Gastroesophageal sphincter (tissue), 4 donors: ENCODE measurements around the gene GSX2. TPM values are rescaled to one million over a fixed set of nuclear protein-coding genes. Genes with fewer than 3 reads are reported as not detected.
"Not testable (repeated sequence)": the region's sequence is repeated elsewhere in the genome, so short reads cannot be mapped to it uniquely, and the experiment has no call there.

Experiments used
- ATAC-seq: fragments of 150-250 bp; one replicate; pipeline ENCODE4 v1.9.1; 2016; ENCODE audit warnings: mild to moderate bottlenecking, moderate library complexity
- H3K27ac ChIP-seq, 4 donors: fragments of 200-600 bp; sonication (generic) in 3 of 4; 1 replicate in 3 of 4; 2 replicates in 1 of 4; pipeline ENCODE4 v1.5.1; 2016 to 2019
- H3K27me3 ChIP-seq: fragments of 200-600 bp; sonication (generic); one replicate; pipeline ENCODE4 v1.5.1; 2019
- H3K36me3 ChIP-seq, 2 donors: fragments of 200-600 bp; sonication (generic); one replicate each; pipeline ENCODE4 v1.5.1; 2019; ENCODE audit warnings: control low read depth in 1 of 2
- H3K4me1 ChIP-seq, 3 donors: fragments of 200-600 bp; sonication (generic); 1 replicate in 2 of 3; 2 replicates in 1 of 3; pipeline ENCODE4 v1.5.1; 2016 to 2019; ENCODE audit warnings: control low read depth in 2 of 3
- H3K4me3 ChIP-seq, 2 donors: fragments of 200-600 bp; sonication (generic); one replicate each; pipeline ENCODE4 v1.5.1; 2019; ENCODE audit warnings: mild to moderate bottlenecking in 1 of 2, moderate library complexity in 1 of 2
- H3K9me3 ChIP-seq, 3 donors: fragments of 200-600 bp; sonication (generic); one replicate each; pipeline ENCODE4 v1.5.1; 2017 to 2019; ENCODE audit warnings: control low read depth in 2 of 3
- CTCF ChIP-seq, 4 experiments: fragments of 200-600 bp in 2 of 4; fragments of 450-650 bp in 2 of 4; sonication (generic) in 1 of 4; IDR thresholded peaks; one replicate each; pipeline ENCODE4 v1.5.1; 2017 to 2019; ENCODE audit warnings: antibody characterized with exemption in 4 of 4, mild to moderate bottlenecking in 2 of 4, moderate library complexity in 2 of 4
- EP300 ChIP-seq: sonication (generic); formaldehyde crosslinking; IDR thresholded peaks from one replicate; pipeline ENCODE4 v1.6.1; 2017; ENCODE audit warnings: antibody characterized with exemption, mild to moderate bottlenecking
- POLR2A ChIP-seq, 2 donors: fragments of 450-650 bp; IDR thresholded peaks; one replicate each; pipeline ENCODE4 v1.6.1; 2017; ENCODE audit warnings: antibody characterized with exemption in 2 of 2, mild to moderate bottlenecking in 2 of 2, moderate library complexity in 1 of 2
- POLR2AphosphoS5 ChIP-seq: sonication (generic); formaldehyde crosslinking; IDR thresholded peaks from one replicate; pipeline ENCODE4 v1.6.1; 2017; ENCODE audit warnings: antibody characterized with exemption
- WGBS, 2 donors: methylation state at CpG; one replicate each; pipeline ENCODE4 v1.1.5; 2018; ENCODE audit warnings: low coverage in 1 of 2; 5-methylcytosine and 5-hydroxymethylcytosine counted together
- total RNA-seq, 4 donors: library from RNA; depleted of rRNA; stranded (reverse); fragments of >200 nt; gene quantifications; one replicate each; pipeline ENCODE4 v1.1.0, GENCODE V29; 2016

Gene GSX2
- total RNA-seq, 4 donors from 2014 or later, result not detected

- 55 to 75% methylated on average over 5 of the region's 5 CpGs for WGBS, 2 donors
- no peak for ATAC-seq
- H3K4me3 ChIP-seq, result no peak overlapping the region
- H3K27me3 ChIP-seq, result peaks cover 35% of the 10 kb centered on the region
- H3K9me3 ChIP-seq, result no peaks in the 10 kb centered on the region
- H3K27ac ChIP-seq, result no peak overlapping the region
- no peaks in the 10 kb centered on the region for H3K36me3 ChIP-seq
- H3K4me1 ChIP-seq, result no peaks in the 10 kb centered on the region
- TF ChIP-seq EP300, result no peak
- TF ChIP-seq POLR2A (IDR thresholded peaks at IDR 0.05), result no peak
These were observed 19.1 kb downstream of the GSX2 start for GRCh38 chr4:54118850-54119589.

- Histone ChIP-seq H3K36me3 (no peaks in the 10 kb centered on the region), H3K27me3 (peaks cover 22% of the 10 kb centered on the region), H3K27ac (no peak overlapping the region), H3K9me3 (no peaks in the 10 kb centered on the region), H3K4me3 (no peak overlapping the region), H3K4me1 (no peaks in the 10 kb centered on the region)
- no peak for ATAC-seq
- no peak for TF ChIP-seq POLR2A (IDR thresholded peaks at IDR 0.05)
- TF ChIP-seq POLR2AphosphoS5, result no peak
- no peak for TF ChIP-seq EP300
- no peak for TF ChIP-seq CTCF (IDR thresholded peaks at IDR 0.05)
These were observed 20.6 kb downstream of the GSX2 start for GRCh38 chr4:54120518-54120917.

- Histone ChIP-seq H3K27ac (no peak overlapping the region), H3K4me3 (no peak overlapping the region), H3K27me3 (peaks cover 8% of the 10 kb centered on the region), H3K9me3 (peaks cover 0 to 21% (median 0%) of the 10 kb centered on the region in 3 donors), H3K4me1 (no peaks in the 10 kb centered on the region), H3K36me3 (no peaks in the 10 kb centered on the region)
- TF ChIP-seq POLR2AphosphoS5 (no peak), POLR2A (IDR thresholded peaks at IDR 0.05) (no peak), EP300 (no peak), CTCF (IDR thresholded peaks at IDR 0.05) (no peak)
- WGBS, 2 donors, result 86 to 94% methylated on average over 1 of the region's 1 CpG
- ATAC-seq, result no peak
These were observed 27.7 kb downstream of the GSX2 start for GRCh38 chr4:54127660-54128059.

GRCh38 chr4:54128694-54129093 is 28.7 kb downstream of the GSX2 start:
- 90 to 100% methylated on average over 2 of the region's 2 CpGs for WGBS, 2 donors
- not testable (repeated sequence) for H3K27me3 ChIP-seq, H3K27ac ChIP-seq, H3K36me3 ChIP-seq, ATAC-seq, H3K4me1 ChIP-seq, H3K4me3 ChIP-seq
- peaks cover 0 to 28% (median 0%) of the 10 kb centered on the region in 3 donors for H3K9me3 ChIP-seq

- Histone ChIP-seq H3K4me1 (no peaks in the 10 kb centered on the region), H3K27me3 (peaks cover 4% of the 10 kb centered on the region)
- WGBS, 2 donors, result no CpG with 5 or more reads among the region's 4 CpGs
These were observed 39.4 kb downstream of the GSX2 start for GRCh38 chr4:54139332-54139731.

More at GRCh38 chr4:54139332-54139731, 39.4 kb downstream of the GSX2 start:
- no peak for ATAC-seq
- Histone ChIP-seq H3K27ac (no peak overlapping the region), H3K9me3 (no peaks in the 10 kb centered on the region), H3K36me3 (no peaks in the 10 kb centered on the region), H3K4me3 (no peak overlapping the region)
- TF ChIP-seq CTCF (IDR thresholded peaks at IDR 0.05) (no peak), EP300 (no peak), POLR2AphosphoS5 (no peak), POLR2A (IDR thresholded peaks at IDR 0.05) (no peak)
